HepG2 (cell line): ENCODE measurements around the gene LINGO3. TPM values are rescaled to one million over a fixed set of nuclear protein-coding genes. Genes with fewer than 3 reads are reported as not detected.

Experiments used
- CREB1 ChIP-seq, 2 experiments: fragments of 450-650 bp in 1 of 2; IDR thresholded peaks; 2 replicates each; pipeline ENCODE4 v1.6.1; 2016 to 2017; ENCODE audit warnings: control low read depth in 1 of 2, mild to moderate bottlenecking in 1 of 2, missing compliant biosample characterization in 1 of 2, missing genetic modification characterization in 1 of 2
- ETV6 ChIP-seq: sonication (generic); formaldehyde crosslinking; conservative IDR thresholded peaks from 2 replicates; pipeline ENCODE4 v1.4.0; 2020; ENCODE audit warnings: missing genetic modification reagents
- HMG20B ChIP-seq: conservative IDR thresholded peaks from 2 replicates; pipeline ENCODE4 v1.6.1; 2016; ENCODE audit warnings: missing genetic modification reagents, missing compliant biosample characterization
- HNF4A ChIP-seq: sonication (generic); formaldehyde crosslinking; IDR thresholded peaks from 2 replicates; pipeline ENCODE4 v1.4.0; 2020; ENCODE audit warnings: missing genetic modification reagents
- KDM5A ChIP-seq: fragments of 200-600 bp; sonication (generic); IDR thresholded peaks from 2 replicates; pipeline ENCODE4 v1.7.0; 2018; ENCODE audit warnings: antibody characterized with exemption, mild to moderate bottlenecking, low read length, borderline replicate concordance
- MAF1 ChIP-seq: sonication (generic); formaldehyde crosslinking; IDR thresholded peaks from 2 replicates; pipeline ENCODE4 v1.5.0; 2020; ENCODE audit warnings: missing genetic modification reagents, borderline replicate concordance
- NBN ChIP-seq: fragments of 450-650 bp; conservative IDR thresholded peaks from 2 replicates; pipeline ENCODE4 v1.6.1; 2017
- REXO4 ChIP-seq: sonication (generic); formaldehyde crosslinking; IDR thresholded peaks from 2 replicates; pipeline ENCODE4 v1.8.0; 2022; ENCODE audit warnings: missing genetic modification reagents, mild to moderate bottlenecking, borderline replicate concordance
- SALL1 ChIP-seq: sonication (generic); formaldehyde crosslinking; IDR thresholded peaks from 2 replicates; pipeline ENCODE4 v1.8.0; 2022; ENCODE audit warnings: mild to moderate bottlenecking, missing genetic modification reagents
- SP4 ChIP-seq: sonication (generic); formaldehyde crosslinking; IDR thresholded peaks from 2 replicates; pipeline ENCODE4 v1.8.1; 2023; ENCODE audit warnings: mild to moderate bottlenecking, missing genetic modification reagents
- ZBTB20 ChIP-seq: sonication (generic); formaldehyde crosslinking; IDR thresholded peaks from 2 replicates; pipeline ENCODE4 v1.8.1; 2023; ENCODE audit warnings: missing genetic modification reagents, low read depth, mild to moderate bottlenecking, borderline replicate concordance
- ZNF17 ChIP-seq: sonication (generic); formaldehyde crosslinking; IDR thresholded peaks from 2 replicates; pipeline ENCODE4 v1.5.0; 2020; ENCODE audit warnings: mild to moderate bottlenecking, missing genetic modification reagents
- ZNF235 ChIP-seq: sonication (generic); formaldehyde crosslinking; IDR thresholded peaks from 2 replicates; pipeline ENCODE4 v1.8.1; 2023; ENCODE audit warnings: mild to moderate bottlenecking, missing genetic modification reagents, borderline replicate concordance
- ZNF44 ChIP-seq: sonication (generic); formaldehyde crosslinking; IDR thresholded peaks from 2 replicates; pipeline ENCODE4 v1.5.1; 2020; ENCODE audit warnings: mild to moderate bottlenecking, missing genetic modification reagents
- ZNF552 ChIP-seq: sonication (generic); formaldehyde crosslinking; IDR thresholded peaks from 2 replicates; pipeline ENCODE4 v1.9.0; 2022; ENCODE audit warnings: missing genetic modification reagents, mild to moderate bottlenecking, borderline replicate concordance
- ZNF614 ChIP-seq: IDR thresholded peaks from 2 replicates; pipeline ENCODE4 v1.6.1; 2018; ENCODE audit warnings: missing biosample characterization, missing genetic modification reagents, inconsistent platforms, borderline replicate concordance
- ZNF709 ChIP-seq: sonication (generic); formaldehyde crosslinking; IDR thresholded peaks from 2 replicates; pipeline ENCODE4 v1.5.0; 2020; ENCODE audit warnings: mild to moderate bottlenecking, missing genetic modification reagents
- polyA plus RNA-seq, 8 experiments: library from polyadenylated mRNA; depleted of rRNA in 3 of 8; stranded (reverse) in 7 of 8; unstranded in 1 of 8; fragments of >200 nt; fragmentation: Illumina TruSeq in 4 of 8; extraction: Trizol in 4 of 8; gene quantifications; 2 replicates each; pipeline versions ENCODE4 v1.2.1 to v1.2.3, GENCODE V29; 2011 to 2016; ENCODE audit warnings: low read depth in 4 of 8, missing spikeins in 1 of 8, mixed read lengths in 1 of 8; ENCODE audit not compliant: insufficient read depth in 1 of 8
- total RNA-seq, 5 experiments: library from RNA; depleted of rRNA; stranded (reverse); fragments of >200 nt; fragmentation: Illumina TruSeq; extraction: Trizol; gene quantifications; 2 replicates each; pipeline ENCODE4 v1.2.3, GENCODE V29; 2016; ENCODE audit warnings: low read depth in 1 of 5
- TF ChIP-seq, protein P1 (sequence below): sonication (generic); formaldehyde crosslinking; IDR thresholded peaks from 2 replicates; pipeline ENCODE4 v1.4.0; 2020; ENCODE audit warnings: low read depth, mild to moderate bottlenecking, missing genetic modification reagents
- TF ChIP-seq, protein P2 (sequence below): sonication (generic); formaldehyde crosslinking; IDR thresholded peaks from 2 replicates; pipeline ENCODE4 v1.4.0; 2020; ENCODE audit warnings: missing genetic modification reagents
- TF ChIP-seq, protein P3 (sequence below): sonication (generic); formaldehyde crosslinking; conservative IDR thresholded peaks from 2 replicates; pipeline ENCODE4 v1.8.0; 2022; ENCODE audit warnings: mild to moderate bottlenecking, moderate library complexity, missing genetic modification reagents
- TF ChIP-seq, protein P4 (sequence below): sonication (generic); formaldehyde crosslinking; IDR thresholded peaks from 2 replicates; pipeline ENCODE4 v1.8.1; 2023; ENCODE audit warnings: missing genetic modification reagents, mild to moderate bottlenecking, borderline replicate concordance
- TF ChIP-seq, protein P5 (sequence below): sonication (generic); formaldehyde crosslinking; IDR thresholded peaks from 2 replicates; pipeline ENCODE4 v1.4.0; 2020; ENCODE audit warnings: missing genetic modification reagents
- TF ChIP-seq, protein P6 (sequence below): sonication (generic); formaldehyde crosslinking; IDR thresholded peaks from 2 replicates; pipeline ENCODE4 v1.5.0; 2020; ENCODE audit warnings: missing genetic modification reagents

The LINGO3 gene
- total and polyA plus RNA-seq, 2 of the 13 experiments (the other 11 are each of a cell fraction or from before 2014, with no cell fraction given) = not detected

DNA sequence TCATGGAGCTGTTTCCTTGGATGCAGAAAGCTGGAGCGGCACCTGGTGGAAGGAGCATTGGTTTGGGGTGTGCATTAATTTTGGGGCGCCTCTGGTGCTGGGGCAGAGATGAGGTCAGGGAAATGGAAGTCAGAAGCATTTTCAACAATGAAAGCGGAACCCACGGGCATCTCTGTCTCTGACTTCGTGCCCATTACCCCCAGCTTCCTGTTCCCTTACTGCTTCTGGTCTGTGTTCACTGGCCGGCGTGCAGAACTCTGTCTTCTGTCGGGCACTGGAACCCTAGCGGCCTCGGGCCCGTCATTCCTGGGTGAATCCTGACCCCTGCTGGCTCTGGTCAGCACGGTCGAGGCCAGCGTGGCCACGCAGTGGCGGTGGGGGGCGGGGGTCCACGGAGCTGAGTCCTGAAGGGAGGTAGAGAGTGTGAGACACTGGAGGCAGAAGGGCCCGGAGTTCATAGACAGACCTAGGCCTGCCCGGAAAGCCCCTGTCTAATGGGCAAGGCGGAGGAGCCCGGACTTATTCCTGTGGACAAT is 7.9 kb upstream of the LINGO3 start (continued):
- TF ChIP-seq, protein P1, sequence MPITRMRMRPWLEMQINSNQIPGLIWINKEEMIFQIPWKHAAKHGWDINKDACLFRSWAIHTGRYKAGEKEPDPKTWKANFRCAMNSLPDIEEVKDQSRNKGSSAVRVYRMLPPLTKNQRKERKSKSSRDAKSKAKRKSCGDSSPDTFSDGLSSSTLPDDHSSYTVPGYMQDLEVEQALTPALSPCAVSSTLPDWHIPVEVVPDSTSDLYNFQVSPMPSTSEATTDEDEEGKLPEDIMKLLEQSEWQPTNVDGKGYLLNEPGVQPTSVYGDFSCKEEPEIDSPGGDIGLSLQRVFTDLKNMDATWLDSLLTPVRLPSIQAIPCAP = no peak
- TF ChIP-seq ZNF552 (CRISPR knock-in tag) (no peak), HNF4A (CRISPR knock-in tag) (no peak), SALL1 (CRISPR knock-in tag) (peak; percentile 75), ZNF17 (no peak), SP4 (CRISPR knock-in tag) (no peak), ZNF44 (CRISPR knock-in tag) (0 out of 2 replicates have a peak, but pooled peaks have one; percentile 45), KDM5A (peak; percentile 82), CREB1 (IDR thresholded peaks at IDR 0.05) (no peak), CREB1 (CRISPR knock-in tag; IDR thresholded peaks at IDR 0.05) (no peak), ZNF709 (CRISPR knock-in tag) (no peak), MAF1 (CRISPR knock-in tag) (no peak), NBN (no peak), HMG20B (CRISPR knock-in tag) (no peak), ZNF235 (CRISPR knock-in tag) (no peak), ZBTB20 (CRISPR knock-in tag) (no peak), ETV6 (CRISPR knock-in tag) (no peak), ZNF614 (peak; percentile 71; the same call in 1 of the 2 replicates), REXO4 (CRISPR knock-in tag) (no peak)
- TF ChIP-seq, protein P2, sequence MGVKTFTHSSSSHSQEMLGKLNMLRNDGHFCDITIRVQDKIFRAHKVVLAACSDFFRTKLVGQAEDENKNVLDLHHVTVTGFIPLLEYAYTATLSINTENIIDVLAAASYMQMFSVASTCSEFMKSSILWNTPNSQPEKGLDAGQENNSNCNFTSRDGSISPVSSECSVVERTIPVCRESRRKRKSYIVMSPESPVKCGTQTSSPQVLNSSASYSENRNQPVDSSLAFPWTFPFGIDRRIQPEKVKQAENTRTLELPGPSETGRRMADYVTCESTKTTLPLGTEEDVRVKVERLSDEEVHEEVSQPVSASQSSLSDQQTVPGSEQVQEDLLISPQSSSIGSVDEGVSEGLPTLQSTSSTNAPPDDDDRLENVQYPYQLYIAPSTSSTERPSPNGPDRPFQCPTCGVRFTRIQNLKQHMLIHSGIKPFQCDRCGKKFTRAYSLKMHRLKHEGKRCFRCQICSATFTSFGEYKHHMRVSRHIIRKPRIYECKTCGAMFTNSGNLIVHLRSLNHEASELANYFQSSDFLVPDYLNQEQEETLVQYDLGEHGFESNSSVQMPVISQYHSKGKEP (CRISPR knock-in tag) = no peak
- TF ChIP-seq, protein P3, sequence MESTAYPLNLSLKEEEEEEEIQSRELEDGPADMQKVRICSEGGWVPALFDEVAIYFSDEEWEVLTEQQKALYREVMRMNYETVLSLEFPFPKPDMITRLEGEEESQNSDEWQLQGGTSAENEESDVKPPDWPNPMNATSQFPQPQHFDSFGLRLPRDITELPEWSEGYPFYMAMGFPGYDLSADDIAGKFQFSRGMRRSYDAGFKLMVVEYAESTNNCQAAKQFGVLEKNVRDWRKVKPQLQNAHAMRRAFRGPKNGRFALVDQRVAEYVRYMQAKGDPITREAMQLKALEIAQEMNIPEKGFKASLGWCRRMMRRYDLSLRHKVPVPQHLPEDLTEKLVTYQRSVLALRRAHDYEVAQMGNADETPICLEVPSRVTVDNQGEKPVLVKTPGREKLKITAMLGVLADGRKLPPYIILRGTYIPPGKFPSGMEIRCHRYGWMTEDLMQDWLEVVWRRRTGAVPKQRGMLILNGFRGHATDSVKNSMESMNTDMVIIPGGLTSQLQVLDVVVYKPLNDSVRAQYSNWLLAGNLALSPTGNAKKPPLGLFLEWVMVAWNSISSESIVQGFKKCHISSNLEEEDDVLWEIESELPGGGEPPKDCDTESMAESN (CRISPR knock-in tag) = no peak
- TF ChIP-seq, protein P4, sequence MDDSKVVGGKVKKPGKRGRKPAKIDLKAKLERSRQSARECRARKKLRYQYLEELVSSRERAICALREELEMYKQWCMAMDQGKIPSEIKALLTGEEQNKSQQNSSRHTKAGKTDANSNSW (CRISPR knock-in tag) = no peak
- TF ChIP-seq, protein P5, sequence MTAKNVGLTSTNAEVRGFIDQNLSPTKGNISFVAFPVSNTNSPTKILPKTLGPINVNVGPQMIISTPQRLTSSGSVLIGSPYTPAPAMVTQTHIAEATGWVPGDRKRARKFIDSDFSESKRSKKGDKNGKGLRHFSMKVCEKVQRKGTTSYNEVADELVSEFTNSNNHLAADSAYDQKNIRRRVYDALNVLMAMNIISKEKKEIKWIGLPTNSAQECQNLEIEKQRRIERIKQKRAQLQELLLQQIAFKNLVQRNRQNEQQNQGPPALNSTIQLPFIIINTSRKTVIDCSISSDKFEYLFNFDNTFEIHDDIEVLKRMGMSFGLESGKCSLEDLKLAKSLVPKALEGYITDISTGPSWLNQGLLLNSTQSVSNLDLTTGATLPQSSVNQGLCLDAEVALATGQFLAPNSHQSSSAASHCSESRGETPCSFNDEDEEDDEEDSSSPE (CRISPR knock-in tag) = no peak
- TF ChIP-seq, protein P6, sequence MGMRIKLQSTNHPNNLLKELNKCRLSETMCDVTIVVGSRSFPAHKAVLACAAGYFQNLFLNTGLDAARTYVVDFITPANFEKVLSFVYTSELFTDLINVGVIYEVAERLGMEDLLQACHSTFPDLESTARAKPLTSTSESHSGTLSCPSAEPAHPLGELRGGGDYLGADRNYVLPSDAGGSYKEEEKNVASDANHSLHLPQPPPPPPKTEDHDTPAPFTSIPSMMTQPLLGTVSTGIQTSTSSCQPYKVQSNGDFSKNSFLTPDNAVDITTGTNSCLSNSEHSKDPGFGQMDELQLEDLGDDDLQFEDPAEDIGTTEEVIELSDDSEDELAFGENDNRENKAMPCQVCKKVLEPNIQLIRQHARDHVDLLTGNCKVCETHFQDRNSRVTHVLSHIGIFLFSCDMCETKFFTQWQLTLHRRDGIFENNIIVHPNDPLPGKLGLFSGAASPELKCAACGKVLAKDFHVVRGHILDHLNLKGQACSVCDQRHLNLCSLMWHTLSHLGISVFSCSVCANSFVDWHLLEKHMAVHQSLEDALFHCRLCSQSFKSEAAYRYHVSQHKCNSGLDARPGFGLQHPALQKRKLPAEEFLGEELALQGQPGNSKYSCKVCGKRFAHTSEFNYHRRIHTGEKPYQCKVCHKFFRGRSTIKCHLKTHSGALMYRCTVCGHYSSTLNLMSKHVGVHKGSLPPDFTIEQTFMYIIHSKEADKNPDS (CRISPR knock-in tag) = no peak
